ENCODE measurements around the gene ALPP.
"Not testable (repeated sequence)": the region's sequence is repeated elsewhere in the genome, so short reads cannot be mapped to it uniquely, and the experiment has no call there.

ALPP gene

GRCh38 chr2:232364806-232365594 is 13.6 kb upstream of the ALPP start:
- not testable (repeated sequence) for DNase-seq

- no peak for DNase-seq
These were observed 12.8 kb upstream of the ALPP start for GRCh38 chr2:232365621-232366321.

- not testable (repeated sequence) for DNase-seq
These were observed 12.1 kb upstream of the ALPP start for GRCh38 chr2:232366461-232366860.

- no peak for DNase-seq
These were observed 11.5 kb upstream of the ALPP start for GRCh38 chr2:232367016-232367415.

GRCh38 chr2:232367591-232368233 is 10.8 kb upstream of the ALPP start:
- no peak for DNase-seq

- DNase-seq: no peak
These were observed 10.2 kb upstream of the ALPP start for GRCh38 chr2:232368311-232368731.

GRCh38 chr2:232369126-232369951 is 9.2 kb upstream of the ALPP start:
- no peak for DNase-seq

- DNase-seq: not testable (repeated sequence)
These were observed 8.5 kb upstream of the ALPP start for GRCh38 chr2:232370007-232370406.

GRCh38 chr2:232372231-232373208 is 6.0 kb upstream of the ALPP start:
- DNase-seq: no peak

- DNase-seq: no peak
These were observed 4.2 kb upstream of the ALPP start for GRCh38 chr2:232374356-232374755.

- no peak for DNase-seq
These were observed 3.4 kb upstream of the ALPP start for GRCh38 chr2:232375164-232375563.

GRCh38 chr2:232376260-232376659 is 2.3 kb upstream of the ALPP start:
- DNase-seq: no peak

- no peak for DNase-seq
These were observed 1.8 kb upstream of the ALPP start for GRCh38 chr2:232376713-232377112.

GRCh38 chr2:232377319-232377718 is 1.2 kb upstream of the ALPP start:
- DNase-seq: no peak

GRCh38 chr2:232377841-232378734 is 463 bp upstream of the ALPP start:
- DNase-seq: no peak

GRCh38 chr2:232379610-232380590 is 1.3 kb downstream of the ALPP start:
- DNase-seq: not testable (repeated sequence)

- not testable (repeated sequence) for DNase-seq
These were observed 2.9 kb downstream of the ALPP start for GRCh38 chr2:232381204-232382031.

Data from GOT3 (cell line).